ENCODE data around the gene CDS2. TPM values are rescaled to one million over a fixed set of nuclear protein-coding genes. Genes with fewer than 3 reads are reported as not detected.

CDS2 gene
- total and polyA plus RNA-seq, 2 of the 13 experiments (the other 11 are each of a cell fraction or from before 2014, with no cell fraction given) = 81.3 to 153 TPM

GRCh38 chr20:5170341-5170740 is 43.5 kb downstream of the CDS2 start:
- Histone ChIP-seq H3K4me3 (replicated peaks in 1 of 3; ENCODE audit: insufficient read depth in 1 of 3, low read depth in 2 of 3, low read length in 3 of 3) (no peak overlapping the region), H3K36me3 (replicated peaks in 1 of 2; ENCODE audit: control insufficient read depth in 1 of 2, insufficient read depth in 2 of 2, low read length in 2 of 2) (peaks cover 12 to 26% of the 10 kb centered on the region in 2 experiments; a peak in 4 of 5 replicates), H3K27me3 (ENCODE audit: control insufficient read depth in 1 of 2, insufficient read depth in 2 of 2, low read length in 2 of 2) (no peaks in the 10 kb centered on the region), H3K4me2 (ENCODE audit: low read depth, low read length) (no peak overlapping the region), H3K4me1 (ENCODE audit: insufficient read depth, low read length) (peaks cover 56% of the 10 kb centered on the region), H4K20me1 (ENCODE audit: insufficient read depth, low read length) (peaks cover 14% of the 10 kb centered on the region), H3K9me3 (ENCODE audit: low read length) (no peaks in the 10 kb centered on the region), H3K9ac (ENCODE audit: insufficient read depth, low read depth, low read length) (no peak overlapping the region), H2AFZ (ENCODE audit: low read length) (no peak overlapping the region), H3K27ac (ENCODE audit: extremely low read length, insufficient read depth, low read length) (no peak overlapping the region), H3K79me2 (ENCODE audit: insufficient read depth, low read length) (peaks cover 79% of the 10 kb centered on the region)
- FAIRE-seq (no peak), ATAC-seq (no peak), DNase-seq (ENCODE audit: low spot score) (no peak)
- 88% methylated on average over 8 of the region's 8 CpGs for WGBS (ENCODE audit: low lambda C conversion rate)
- POLR2A ChIA-PET = interaction anchor here (1.2 kb wide), 1 partner anchor 44 kb away, joined by 4 read pairs; the partner anchor contains the start of gene CDS2
- CTCF ChIA-PET (ENCODE audit: low intra/inter-chr PET ratio, low total read pairs) = no interaction called here
- no TSS peak for BruUV-seq (replicated peaks)
- TF ChIP-seq BCL6 (CRISPR knock-in tag; IDR thresholded peaks at IDR 0.05) (peak; percentile 60; the same call in 1 of the 2 replicates), AKAP8 (CRISPR knock-in tag; IDR thresholded peaks at IDR 0.05) (0 out of 2 replicates have a peak, but pooled peaks have one; percentile 43), KLF11 (CRISPR knock-in tag; IDR thresholded peaks at IDR 0.05) (no peak)
- TF ChIP-seq, protein P1, sequence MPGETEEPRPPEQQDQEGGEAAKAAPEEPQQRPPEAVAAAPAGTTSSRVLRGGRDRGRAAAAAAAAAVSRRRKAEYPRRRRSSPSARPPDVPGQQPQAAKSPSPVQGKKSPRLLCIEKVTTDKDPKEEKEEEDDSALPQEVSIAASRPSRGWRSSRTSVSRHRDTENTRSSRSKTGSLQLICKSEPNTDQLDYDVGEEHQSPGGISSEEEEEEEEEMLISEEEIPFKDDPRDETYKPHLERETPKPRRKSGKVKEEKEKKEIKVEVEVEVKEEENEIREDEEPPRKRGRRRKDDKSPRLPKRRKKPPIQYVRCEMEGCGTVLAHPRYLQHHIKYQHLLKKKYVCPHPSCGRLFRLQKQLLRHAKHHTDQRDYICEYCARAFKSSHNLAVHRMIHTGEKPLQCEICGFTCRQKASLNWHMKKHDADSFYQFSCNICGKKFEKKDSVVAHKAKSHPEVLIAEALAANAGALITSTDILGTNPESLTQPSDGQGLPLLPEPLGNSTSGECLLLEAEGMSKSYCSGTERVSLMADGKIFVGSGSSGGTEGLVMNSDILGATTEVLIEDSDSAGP (CRISPR knock-in tag; IDR thresholded peaks at IDR 0.05; ENCODE audit: borderline replicate concordance) = peak; percentile 24; the same call in 1 of the 2 replicates
- in situ Hi-C loops (cut with HindIII; ENCODE audit: extremely low pct_ligation_motif_present, low pct_unique_long_range_greater_than_20kb) (no loop called here), intact Hi-C loops (cut with micrococcal nuclease; ENCODE audit: unreplicated experiment) (loop anchor here (5.0 kb wide), 1 partner anchor 43 kb away; the partner anchor contains the start of gene CDS2)

- Histone ChIP-seq H3K4me2 (ENCODE audit: low read depth, low read length) (no peak overlapping the region), H2AFZ (ENCODE audit: low read length) (no peak overlapping the region), H3K4me1 (ENCODE audit: insufficient read depth, low read length) (peaks cover 47% of the 10 kb centered on the region), H3K4me3 (replicated peaks in 1 of 3; ENCODE audit: insufficient read depth in 1 of 3, low read depth in 2 of 3, low read length in 3 of 3) (no peak overlapping the region), H3K36me3 (replicated peaks in 1 of 2; ENCODE audit: control insufficient read depth in 1 of 2, insufficient read depth in 2 of 2, low read length in 2 of 2) (peaks cover 12 to 32% of the 10 kb centered on the region in 2 experiments; a peak in 4 of 5 replicates), H3K27me3 (ENCODE audit: control insufficient read depth in 1 of 2, insufficient read depth in 2 of 2, low read length in 2 of 2) (no peaks in the 10 kb centered on the region), H4K20me1 (ENCODE audit: insufficient read depth, low read length) (peaks cover 9% of the 10 kb centered on the region), H3K9me3 (ENCODE audit: low read length) (no peaks in the 10 kb centered on the region), H3K9ac (ENCODE audit: insufficient read depth, low read depth, low read length) (no peak overlapping the region), H3K79me2 (ENCODE audit: insufficient read depth, low read length) (peaks cover 70% of the 10 kb centered on the region), H3K27ac (ENCODE audit: extremely low read length, insufficient read depth, low read length) (peak overlapping the region; percentile 68)
- CTCF ChIA-PET (ENCODE audit: low intra/inter-chr PET ratio, low total read pairs) = no interaction called here
- in situ Hi-C loops (cut with HindIII; ENCODE audit: extremely low pct_ligation_motif_present, low pct_unique_long_range_greater_than_20kb) (no loop called here), intact Hi-C loops (cut with micrococcal nuclease; ENCODE audit: unreplicated experiment) (loop anchor here (5.0 kb wide), 1 partner anchor 44 kb away; the partner anchor contains the start of gene CDS2)
- no TSS peak for BruUV-seq (replicated peaks)
- DNase-seq (ENCODE audit: low spot score) (no peak), FAIRE-seq (no peak), ATAC-seq (no peak)
- WGBS (ENCODE audit: low lambda C conversion rate) = 95% methylated on average over 14 of the region's 14 CpGs
- POLR2A ChIA-PET = interaction anchor here (1.2 to 1.3 kb wide), 2 partner anchors 17 to 45 kb away, joined by 4 to 7 read pairs; partner anchors contain the start of gene CDS2
- TF ChIP-seq, protein P2, sequence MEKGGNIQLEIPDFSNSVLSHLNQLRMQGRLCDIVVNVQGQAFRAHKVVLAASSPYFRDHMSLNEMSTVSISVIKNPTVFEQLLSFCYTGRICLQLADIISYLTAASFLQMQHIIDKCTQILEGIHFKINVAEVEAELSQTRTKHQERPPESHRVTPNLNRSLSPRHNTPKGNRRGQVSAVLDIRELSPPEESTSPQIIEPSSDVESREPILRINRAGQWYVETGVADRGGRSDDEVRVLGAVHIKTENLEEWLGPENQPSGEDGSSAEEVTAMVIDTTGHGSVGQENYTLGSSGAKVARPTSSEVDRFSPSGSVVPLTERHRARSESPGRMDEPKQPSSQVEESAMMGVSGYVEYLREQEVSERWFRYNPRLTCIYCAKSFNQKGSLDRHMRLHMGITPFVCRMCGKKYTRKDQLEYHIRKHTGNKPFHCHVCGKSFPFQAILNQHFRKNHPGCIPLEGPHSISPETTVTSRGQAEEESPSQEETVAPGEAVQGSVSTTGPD (CRISPR knock-in tag; IDR thresholded peaks at IDR 0.05) = no peak
- TF ChIP-seq NRL (CRISPR knock-in tag; IDR thresholded peaks at IDR 0.05; ENCODE audit: borderline replicate concordance) (0 out of 2 replicates have a peak, but pooled peaks have one; percentile 26), DZIP1 (CRISPR knock-in tag; IDR thresholded peaks at IDR 0.05) (0 out of 2 replicates have a peak, but pooled peaks have one; percentile 29), ZNF224 (CRISPR knock-in tag; IDR thresholded peaks at IDR 0.05) (0 out of 2 replicates have a peak, but pooled peaks have one; percentile 53), NCOR1 (IDR thresholded peaks at IDR 0.05; ENCODE audit: borderline replicate concordance, low read length) (no peak), ZNF660 (CRISPR knock-in tag; IDR thresholded peaks at IDR 0.05; ENCODE audit: borderline replicate concordance, low read depth) (0 out of 2 replicates have a peak, but pooled peaks have one; percentile 16)
Measured at GRCh38 chr20:5171064-5171789, 44.4 kb downstream of the CDS2 start.

All from HepG2 (cell line).